H1 (cell line): Measurements from ENCODE around the gene BHLHE23. TPM values are rescaled to one million over a fixed set of nuclear protein-coding genes. Genes with fewer than 3 reads are reported as not detected.

Source experiments
- CTCF ChIA-PET: fragments of 300-600 bp; sonication (Branson Sonifier 250); formaldehyde crosslinking; loops from one replicate; lab custom pipeline; 2021; ENCODE audit not compliant: partially characterized antibody; lab: Charles Lee
- POLR2A ChIA-PET: fragments of 300-600 bp; sonication (Branson Sonifier 250); formaldehyde crosslinking; loops from one replicate; lab custom pipeline; 2021; ENCODE audit warnings: inconsistent platforms; ENCODE audit not compliant: partially characterized antibody; lab: Charles Lee
- DNase-seq, 2 experiments: peaks; one replicate each; pipeline versions ENCODE4 v3.0.0 to v3.0.0-alpha.2; 2010 to 2022; ENCODE audit warnings: low spot score in 2 of 2, low read depth in 1 of 2, mixed read lengths in 1 of 2
- FAIRE-seq: peaks from 2 replicates; lab custom pipeline; 2011; peaks lifted over from hg19 to GRCh38; lab: Jason Lieb, UNC
- H2AFZ ChIP-seq: 2 replicates; pipeline ENCODE4 v1.8.1; 2012; ENCODE audit warnings: low read length, inconsistent platforms
- H2AK5ac ChIP-seq: 2 replicates; pipeline ENCODE4 v1.6.1; 2013; ENCODE audit warnings: low read depth, low read length
- H2BK120ac ChIP-seq: replicated peaks from 2 replicates; pipeline ENCODE3; 2013; ENCODE audit warnings: low read depth, low read length, inconsistent platforms
- H2BK12ac ChIP-seq: 2 replicates; pipeline ENCODE4 v1.6.1; 2013; ENCODE audit warnings: low read depth, low read length
- H2BK15ac ChIP-seq: 2 replicates; pipeline ENCODE4 v1.6.1; 2013; ENCODE audit warnings: low read length
- H2BK20ac ChIP-seq: 2 replicates; pipeline ENCODE4 v1.6.1; 2013; ENCODE audit warnings: low read length
- H2BK5ac ChIP-seq: 2 replicates; pipeline ENCODE4 v1.6.1; 2013; ENCODE audit warnings: low read depth, low read length
- H3K14ac ChIP-seq: 2 replicates; pipeline ENCODE4 v1.6.1; 2013; ENCODE audit warnings: inconsistent platforms; ENCODE audit not compliant: insufficient read length
- H3K18ac ChIP-seq: 2 replicates; pipeline ENCODE4 v1.6.1; 2013; ENCODE audit warnings: low read length; ENCODE audit errors: extremely low read depth
- H3K23ac ChIP-seq: 2 replicates; pipeline ENCODE4 v1.6.1; 2013; ENCODE audit warnings: inconsistent platforms; ENCODE audit not compliant: insufficient read length
- H3K23me2 ChIP-seq: 2 replicates; pipeline ENCODE4 v1.6.1; 2013; ENCODE audit warnings: low read depth, low read length
- H3K27ac ChIP-seq: 2 replicates; pipeline ENCODE4 v1.6.1; 2011; ENCODE audit warnings: low read depth, low read length, inconsistent platforms
- H3K27me3 ChIP-seq, 4 experiments: replicated peaks in 1 of 4; 1 replicate in 1 of 4; 2 replicates in 3 of 4; pipeline versions ENCODE4 v1.6.1 to v1.8.1; 2011 to 2013; ENCODE audit warnings: low read length in 3 of 4, mild to moderate bottlenecking in 3 of 4, inconsistent platforms in 2 of 4, mixed read lengths in 2 of 4, moderate library complexity in 1 of 4; ENCODE audit not compliant: control insufficient read depth in 3 of 4, insufficient read depth in 3 of 4; ENCODE audit errors: extremely low read depth in 1 of 4
- H3K36me3 ChIP-seq, 4 experiments: 2 replicates each; pipeline versions ENCODE4 v1.6.1 to v1.8.1; 2011 to 2013; ENCODE audit warnings: mild to moderate bottlenecking in 4 of 4, low read length in 3 of 4, moderate library complexity in 2 of 4, control low read depth in 1 of 4, inconsistent platforms in 1 of 4; ENCODE audit not compliant: insufficient read depth in 4 of 4, control insufficient read depth in 2 of 4
- H3K4ac ChIP-seq: replicated peaks from 2 replicates; pipeline ENCODE3; 2013; ENCODE audit warnings: low read length, low read depth, mixed read lengths, inconsistent platforms; ENCODE audit not compliant: insufficient read length
- H3K4me1 ChIP-seq, 4 experiments: replicated peaks in 1 of 4; 1 replicate in 1 of 4; 2 replicates in 3 of 4; pipeline versions ENCODE4 v1.6.1 to v1.8.1; 2011 to 2013; ENCODE audit warnings: low read length in 3 of 4, inconsistent platforms in 2 of 4, mixed read lengths in 1 of 4; ENCODE audit not compliant: insufficient read depth in 4 of 4, control insufficient read depth in 3 of 4
- H3K4me2 ChIP-seq, 2 experiments: 2 replicates each; pipeline versions ENCODE4 v1.6.1 to v1.8.1; 2011 to 2013; ENCODE audit warnings: low read depth in 2 of 2, low read length in 2 of 2, control low read depth in 1 of 2, inconsistent platforms in 1 of 2, mild to moderate bottlenecking in 1 of 2; ENCODE audit not compliant: insufficient read depth in 1 of 2
- H3K4me3 ChIP-seq, 4 experiments: fragments of 200-600, 300-600 bp in 1 of 4; sonication (generic), shearing (Covaris generic), sonication (Bioruptor Twin) in 1 of 4; 2 replicates each; pipeline versions ENCODE4 v1.5.1 to v1.8.1; 2011 to 2016; ENCODE audit warnings: low read length in 4 of 4, low read depth in 3 of 4, control low read depth in 2 of 4, inconsistent platforms in 2 of 4, mild to moderate bottlenecking in 2 of 4, mixed read lengths in 1 of 4, moderate library complexity in 1 of 4; ENCODE audit not compliant: insufficient read depth in 2 of 4; ENCODE audit errors: extremely low read depth in 1 of 4
- H3K56ac ChIP-seq: replicated peaks from 2 replicates; pipeline ENCODE3; 2013; ENCODE audit warnings: low read depth, mild to moderate bottlenecking, mixed read lengths, low read length, inconsistent platforms; ENCODE audit not compliant: insufficient read length
- H3K79me1 ChIP-seq: 2 replicates; pipeline ENCODE4 v1.6.1; 2013; ENCODE audit warnings: low read depth, low read length, control low read depth
- H3K79me2 ChIP-seq, 2 experiments: 2 replicates each; pipeline versions ENCODE4 v1.6.1 to v1.8.1; 2012 to 2013; ENCODE audit warnings: low read length in 2 of 2, mild to moderate bottlenecking in 2 of 2, inconsistent platforms in 1 of 2; ENCODE audit not compliant: insufficient read depth in 2 of 2, control insufficient read depth in 1 of 2
- H3K9ac ChIP-seq, 4 experiments: replicated peaks in 1 of 4; 1 replicate in 1 of 4; 2 replicates in 3 of 4; pipeline versions ENCODE4 v1.6.1 to v1.8.1; 2011 to 2013; ENCODE audit warnings: low read depth in 3 of 4, low read length in 3 of 4, control low read depth in 2 of 4, mild to moderate bottlenecking in 2 of 4, moderate library complexity in 2 of 4, inconsistent platforms in 1 of 4; ENCODE audit errors: extremely low read depth in 1 of 4
- H3K9me3 ChIP-seq, 2 experiments: 2 replicates each; pipeline versions ENCODE4 v1.6.1 to v1.8.1; 2012 to 2013; ENCODE audit warnings: mild to moderate bottlenecking in 2 of 2, moderate library complexity in 2 of 2, control low read depth in 1 of 2, inconsistent platforms in 1 of 2, low read depth in 1 of 2, low read length in 1 of 2, mixed read lengths in 1 of 2; ENCODE audit not compliant: insufficient read depth in 2 of 2
- H4K20me1 ChIP-seq, 2 experiments: replicated peaks in 1 of 2; 2 replicates each; pipeline versions ENCODE3 to v1.8.1; 2011 to 2013; ENCODE audit warnings: inconsistent platforms in 2 of 2, low read length in 2 of 2, mild to moderate bottlenecking in 1 of 2; ENCODE audit not compliant: insufficient read depth in 2 of 2, control insufficient read depth in 1 of 2
- H4K5ac ChIP-seq: 2 replicates; pipeline ENCODE4 v1.6.1; 2013; ENCODE audit warnings: low read length, low read depth, mixed read lengths, inconsistent platforms; ENCODE audit not compliant: insufficient read length
- H4K8ac ChIP-seq: 2 replicates; pipeline ENCODE4 v1.8.0; 2013; ENCODE audit warnings: mild to moderate bottlenecking, moderate library complexity, low read length, inconsistent platforms; ENCODE audit not compliant: insufficient read depth; ENCODE audit errors: extremely low read depth
- H4K91ac ChIP-seq: replicated peaks from 2 replicates; pipeline ENCODE3; 2013; ENCODE audit warnings: low read length, mixed read lengths, inconsistent platforms; ENCODE audit not compliant: insufficient read length
- GABPA ChIP-seq: IDR thresholded peaks from 2 replicates; pipeline ENCODE4 v1.6.1; 2011; ENCODE audit warnings: mild to moderate bottlenecking, low read length, moderate library complexity, borderline replicate concordance; ENCODE audit not compliant: insufficient read depth
- TCF12 ChIP-seq: IDR thresholded peaks from 2 replicates; pipeline ENCODE4 v1.6.1; 2011; ENCODE audit warnings: low read depth, mild to moderate bottlenecking, low read length
- WGBS, 2 experiments: shearing (Covaris generic) in 1 of 2; methylation state at CpG; one replicate each; pipeline versions ENCODE4 v1.1.6 to v1.1.7; 2013 to 2015; ENCODE audit warnings: low lambda C conversion rate in 2 of 2, mixed read lengths in 2 of 2, inconsistent platforms in 1 of 2, low coverage in 1 of 2, missing lambda C conversion rate in 1 of 2; ENCODE audit not compliant: insufficient replicate concordance in 2 of 2, insufficient coverage in 1 of 2, insufficient read length in 1 of 2; ENCODE audit errors: extremely low coverage in 1 of 2, missing lambda C conversion rate in 1 of 2; 5-methylcytosine and 5-hydroxymethylcytosine counted together
- polyA plus RNA-seq, 7 experiments: library from polyadenylated mRNA; depleted of rRNA in 3 of 7; stranded (reverse) in 5 of 7; unstranded in 2 of 7; fragments of >200 nt in 5 of 7; fragments of 200-250 nt in 2 of 7; gene quantifications; 1 replicate in 5 of 7; 2 replicates in 1 of 7; 4 replicates in 1 of 7; pipeline versions ENCODE4 v1.2.1 to v1.2.3, GENCODE V29; 2011 to 2013; ENCODE audit warnings: missing spikeins in 2 of 7, mixed read lengths in 2 of 7
- total RNA-seq: library from RNA; stranded (reverse); fragmentation: NEBNext Ultra II Directional; extraction: Animal tissue kit (Norgen Biotek cat#: 25700); gene quantifications from 2 replicates; pipeline ENCODE4 v1.2.1, GENCODE V29; 2021
- TF ChIP-seq, protein P1 (sequence below), 3 experiments: IDR thresholded peaks; 1 replicate in 2 of 3; 2 replicates in 1 of 3; pipeline versions ENCODE4 v1.5.1 to v1.6.1; 2011; ENCODE audit warnings: low read length in 3 of 3, mild to moderate bottlenecking in 3 of 3, inconsistent platforms in 2 of 3, low read depth in 1 of 3, moderate library complexity in 1 of 3; ENCODE audit not compliant: insufficient read depth in 1 of 3; ENCODE audit errors: control extremely low read depth in 1 of 3

Gene BHLHE23
- total and polyA plus RNA-seq, 2 of the 8 experiments (the other 6 are each of a cell fraction or from before 2014, with no cell fraction given): 0.47 TPM; not detected in 1

DNA sequence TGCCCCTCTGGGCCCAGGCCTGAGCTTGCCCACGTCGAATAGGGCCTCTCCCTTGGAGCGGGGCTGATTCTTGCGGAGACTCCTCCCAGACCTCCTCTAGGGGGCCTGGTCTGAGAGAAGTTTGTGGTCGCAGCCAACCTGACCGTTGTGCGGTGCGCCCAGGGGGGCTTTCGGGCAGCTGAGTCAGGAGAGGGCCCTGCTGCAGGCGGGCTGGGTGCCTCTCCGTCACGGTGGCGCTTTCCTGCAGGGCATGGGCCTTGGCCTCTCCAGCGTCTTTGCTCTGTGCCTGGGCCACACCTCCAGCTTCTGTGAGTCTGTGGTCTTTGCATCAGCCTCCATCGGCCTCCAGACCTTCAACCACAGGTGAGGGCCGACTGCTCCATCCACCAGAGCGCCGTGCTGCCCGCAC lies 41.4 kb downstream of the BHLHE23 start:
- no peaks in the 10 kb centered on the region for H3K79me2 ChIP-seq
- H2BK5ac ChIP-seq: no peak overlapping the region
- FAIRE-seq: no peak
- H3K14ac ChIP-seq: no peak overlapping the region
- H3K27ac ChIP-seq: no peak overlapping the region
- H2AK5ac ChIP-seq: no peak overlapping the region
- H2AFZ ChIP-seq: no peak overlapping the region
- H3K56ac ChIP-seq: no peak overlapping the region
- no peaks in the 10 kb centered on the region for H3K9me3 ChIP-seq
- no peaks in the 10 kb centered on the region for H3K27me3 ChIP-seq
- no peak overlapping the region for H4K5ac ChIP-seq
- H2BK120ac ChIP-seq: no peak overlapping the region
- H2BK12ac ChIP-seq: no peak overlapping the region
- no peak overlapping the region for H4K91ac ChIP-seq
- no peak overlapping the region for H3K4ac ChIP-seq
- no peak overlapping the region for H3K23ac ChIP-seq
- POLR2A ChIA-PET: interaction anchor here (1.0 to 1.9 kb wide), 5 partner anchors 11 to 58 kb away, joined by 3 to 9 read pairs (median 4); no protein-coding TSS in a partner anchor
- H3K36me3 ChIP-seq: peaks cover 0 to 7% (median 0%) of the 10 kb centered on the region in 4 experiments; a peak in 3 of 8 replicates
- H2BK20ac ChIP-seq: no peak overlapping the region
- H4K20me1 ChIP-seq: peaks cover 0 to 5% of the 10 kb centered on the region in 2 experiments
- no peak overlapping the region for H3K4me2 ChIP-seq
- H3K4me1 ChIP-seq: peaks cover 0 to 3% (median 0%) of the 10 kb centered on the region in 4 experiments; a peak in 2 of 7 replicates
- DNase-seq: no peak
- 82% methylated on average over 19 of the region's 19 CpGs; no CpG with 5 or more reads in 1 of the 2 experiments for WGBS, 2 experiments
- no peaks in the 10 kb centered on the region for H3K79me1 ChIP-seq
- H3K23me2 ChIP-seq: no peaks in the 10 kb centered on the region
- no peak overlapping the region for H3K18ac ChIP-seq
- CTCF ChIA-PET: interaction anchor here (0.7 to 8.1 kb wide), 7 partner anchors 11 to 63 kb away, joined by 3 to 53 read pairs (median 4); partner anchors contain the start of gene BHLHE23
- no peak overlapping the region for H2BK15ac ChIP-seq
- TF ChIP-seq, protein P1, sequence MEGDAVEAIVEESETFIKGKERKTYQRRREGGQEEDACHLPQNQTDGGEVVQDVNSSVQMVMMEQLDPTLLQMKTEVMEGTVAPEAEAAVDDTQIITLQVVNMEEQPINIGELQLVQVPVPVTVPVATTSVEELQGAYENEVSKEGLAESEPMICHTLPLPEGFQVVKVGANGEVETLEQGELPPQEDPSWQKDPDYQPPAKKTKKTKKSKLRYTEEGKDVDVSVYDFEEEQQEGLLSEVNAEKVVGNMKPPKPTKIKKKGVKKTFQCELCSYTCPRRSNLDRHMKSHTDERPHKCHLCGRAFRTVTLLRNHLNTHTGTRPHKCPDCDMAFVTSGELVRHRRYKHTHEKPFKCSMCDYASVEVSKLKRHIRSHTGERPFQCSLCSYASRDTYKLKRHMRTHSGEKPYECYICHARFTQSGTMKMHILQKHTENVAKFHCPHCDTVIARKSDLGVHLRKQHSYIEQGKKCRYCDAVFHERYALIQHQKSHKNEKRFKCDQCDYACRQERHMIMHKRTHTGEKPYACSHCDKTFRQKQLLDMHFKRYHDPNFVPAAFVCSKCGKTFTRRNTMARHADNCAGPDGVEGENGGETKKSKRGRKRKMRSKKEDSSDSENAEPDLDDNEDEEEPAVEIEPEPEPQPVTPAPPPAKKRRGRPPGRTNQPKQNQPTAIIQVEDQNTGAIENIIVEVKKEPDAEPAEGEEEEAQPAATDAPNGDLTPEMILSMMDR (IDR thresholded peaks at IDR 0.05; ENCODE audit: control extremely low read depth in 1 of 3, insufficient read depth in 1 of 3, low read depth in 1 of 3, low read length in 3 of 3): peak in 1 of 3 experiments; percentile 14; a peak in 1 of 4 replicates
- 0 out of 2 replicates have a peak, but pooled peaks have one; percentile 60 for TF ChIP-seq GABPA
- no peak for TF ChIP-seq TCF12
- TF ChIP-seq, all 59 proteins: peak for 2
- no peak overlapping the region for H3K9ac ChIP-seq
- H4K8ac ChIP-seq: no peak overlapping the region
- no peak overlapping the region for H3K4me3 ChIP-seq
